ENCODE results near the gene GREM1.

The GREM1 gene

DNA sequence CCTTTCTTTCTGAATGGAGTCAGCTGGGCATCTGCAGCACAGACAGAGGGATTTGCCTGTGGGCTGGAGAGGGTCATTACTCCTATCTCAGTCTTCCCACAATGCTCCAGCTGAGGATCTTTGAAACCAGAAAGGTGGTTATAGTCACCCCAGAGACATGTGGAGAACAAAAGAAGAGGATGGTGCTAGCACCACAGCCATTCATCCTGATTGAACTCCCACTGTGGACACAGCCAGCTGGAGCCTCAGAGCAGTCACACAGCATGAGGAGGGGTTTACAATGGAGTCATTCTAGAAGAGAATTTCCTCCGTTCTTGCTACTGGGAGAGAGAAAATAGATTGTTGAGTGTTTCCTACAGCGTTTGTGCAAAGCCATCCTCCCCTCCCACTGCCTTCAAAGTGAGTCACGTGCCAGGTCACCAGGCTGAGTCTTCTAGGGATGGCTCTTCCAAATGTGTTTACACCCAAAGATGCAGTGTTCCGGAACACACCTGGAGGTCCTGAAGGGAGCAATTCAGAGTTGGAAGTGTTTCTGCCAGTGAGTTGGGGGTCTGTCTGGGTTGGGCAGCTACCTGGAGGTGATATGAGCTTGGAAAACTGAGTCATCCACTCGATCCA lies 18.9 kb upstream of the GREM1 start:
- DNase-seq = no peak

DNA sequence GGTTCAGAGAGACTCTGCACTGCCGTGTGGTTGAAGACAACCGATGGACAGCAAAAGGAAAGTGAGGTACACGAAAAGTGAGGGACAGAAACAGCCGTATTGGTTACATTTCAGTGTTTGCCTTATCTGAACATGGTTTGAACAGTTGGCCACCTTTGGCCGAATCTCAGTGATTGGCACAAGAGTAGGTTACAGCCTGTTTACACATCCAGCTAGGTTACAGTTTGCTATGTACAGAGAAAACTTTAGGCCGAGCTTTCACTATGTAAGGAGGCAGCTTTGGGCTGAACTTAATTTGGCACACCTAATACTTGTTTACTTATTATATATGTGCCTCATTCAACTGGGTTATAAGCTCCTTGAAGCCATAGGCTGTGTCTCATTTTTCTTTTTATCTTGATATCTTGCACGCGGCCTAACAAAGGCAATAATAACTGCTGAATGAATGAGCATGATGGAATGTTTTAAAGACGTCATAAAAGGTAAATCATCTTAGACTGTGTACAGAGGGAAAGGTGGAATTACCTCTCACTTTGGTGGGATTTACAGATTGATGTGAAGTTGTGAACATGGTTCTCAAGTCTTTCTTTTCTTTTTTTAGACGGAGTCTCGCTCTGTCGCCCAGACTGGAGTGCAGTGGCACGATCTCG lies 17.2 kb upstream of the GREM1 start:
- DNase-seq = no peak

DNA sequence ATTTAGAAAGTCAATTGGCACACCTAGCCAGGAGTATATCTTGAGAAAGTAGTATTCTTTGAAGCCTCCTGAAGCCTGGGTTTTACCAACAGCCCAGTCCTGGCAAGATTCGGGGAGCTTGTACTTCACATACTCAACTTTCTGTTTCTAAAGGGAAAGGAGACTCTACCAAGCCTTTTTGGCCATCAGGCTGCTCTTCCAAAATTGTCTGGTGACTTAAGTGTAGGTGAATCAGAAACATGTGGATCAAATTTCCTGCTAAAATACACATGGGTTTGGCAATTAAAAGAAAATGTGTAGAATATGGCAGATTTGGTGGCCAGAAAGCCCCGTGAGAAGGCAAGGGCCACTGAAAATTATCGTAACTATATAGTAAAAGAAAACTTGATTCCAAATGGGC lies 15.9 kb upstream of the GREM1 start:
- no peak for DNase-seq

DNA sequence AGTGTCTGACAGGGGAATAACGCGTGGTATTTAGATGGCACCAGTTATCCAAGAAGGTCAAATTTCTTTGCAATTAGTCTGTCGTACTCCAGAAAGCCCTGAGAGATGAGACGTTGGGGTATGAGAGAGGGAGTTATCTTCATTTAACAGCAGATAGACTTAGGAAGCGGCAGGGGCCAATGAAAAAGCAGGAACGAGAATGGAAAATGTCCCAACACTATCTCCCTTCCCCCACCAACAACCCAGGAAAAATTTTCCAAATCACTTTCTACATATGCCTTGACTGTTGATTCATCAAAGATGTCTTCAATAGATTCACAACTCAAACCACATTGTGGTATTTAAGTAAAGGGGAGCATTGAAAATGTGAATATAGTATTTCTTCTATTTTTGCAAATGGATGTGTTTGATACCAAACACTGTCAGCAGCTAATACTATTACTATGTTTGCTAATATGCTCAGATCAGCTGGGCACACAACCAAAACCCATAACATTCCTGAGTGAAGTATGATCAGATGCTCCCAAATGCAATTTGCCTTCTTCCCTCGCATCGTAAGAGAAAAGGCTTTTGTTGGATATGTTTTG lies 13.3 kb upstream of the GREM1 start:
- no peak for DNase-seq

DNA sequence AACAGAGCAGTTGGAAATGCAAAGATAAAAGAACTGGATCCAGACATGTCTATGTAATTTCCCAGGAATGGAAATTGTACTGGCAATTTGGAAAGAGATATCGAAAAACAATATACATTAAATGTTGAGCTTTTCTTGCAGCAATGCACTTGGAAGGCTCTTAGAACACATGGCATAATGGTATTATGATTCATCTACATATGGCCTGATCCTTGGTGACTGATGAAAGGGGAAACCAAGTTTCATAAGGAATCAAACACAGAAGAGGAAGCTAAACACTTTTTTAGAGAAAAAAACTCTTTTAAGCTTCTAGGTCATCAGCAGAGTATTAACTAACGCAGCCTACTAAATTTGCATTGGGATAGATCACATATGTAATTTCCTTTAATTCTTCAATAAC lies 12.4 kb upstream of the GREM1 start:
- DNase-seq = no peak

DNA sequence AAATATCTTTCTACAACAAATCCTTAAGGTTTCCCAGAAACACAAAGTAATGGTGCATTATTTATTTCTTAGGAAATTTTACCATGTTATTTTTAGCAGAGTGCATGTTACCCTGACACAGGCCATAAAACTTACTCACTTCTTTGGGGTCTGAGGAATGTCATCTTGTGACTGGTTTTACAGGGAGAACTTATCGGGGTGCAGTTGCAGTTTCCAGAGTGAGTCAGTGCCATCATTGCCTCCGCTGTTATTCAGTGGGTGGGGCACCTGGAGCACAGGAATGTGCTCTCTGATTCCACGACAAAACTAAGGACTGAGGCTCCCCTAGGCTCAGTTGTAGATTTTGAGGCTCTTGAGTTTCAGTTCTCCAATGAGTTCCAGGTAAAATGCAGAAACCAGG lies 11.1 kb upstream of the GREM1 start:
- DNase-seq = no peak

DNA sequence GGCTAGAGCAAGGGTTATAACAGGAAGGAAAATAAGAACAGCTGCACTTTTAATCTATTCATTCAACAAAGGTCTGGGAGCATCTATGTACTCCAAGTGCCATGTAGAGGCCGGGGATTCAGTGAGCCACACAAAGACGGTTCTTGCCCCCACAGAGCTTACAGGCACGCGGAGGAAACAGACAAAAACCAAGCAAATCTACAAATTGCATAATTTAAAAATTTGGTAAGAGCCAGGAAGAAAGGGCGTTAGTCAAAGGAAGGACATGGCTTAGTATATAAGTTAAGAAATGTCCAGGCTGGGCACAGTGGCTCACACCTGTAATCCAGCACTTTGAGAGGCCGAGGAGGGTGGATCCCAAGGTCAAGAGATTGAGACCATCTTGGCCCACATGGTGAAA lies 10.4 kb upstream of the GREM1 start:
- DNase-seq = no peak

DNA sequence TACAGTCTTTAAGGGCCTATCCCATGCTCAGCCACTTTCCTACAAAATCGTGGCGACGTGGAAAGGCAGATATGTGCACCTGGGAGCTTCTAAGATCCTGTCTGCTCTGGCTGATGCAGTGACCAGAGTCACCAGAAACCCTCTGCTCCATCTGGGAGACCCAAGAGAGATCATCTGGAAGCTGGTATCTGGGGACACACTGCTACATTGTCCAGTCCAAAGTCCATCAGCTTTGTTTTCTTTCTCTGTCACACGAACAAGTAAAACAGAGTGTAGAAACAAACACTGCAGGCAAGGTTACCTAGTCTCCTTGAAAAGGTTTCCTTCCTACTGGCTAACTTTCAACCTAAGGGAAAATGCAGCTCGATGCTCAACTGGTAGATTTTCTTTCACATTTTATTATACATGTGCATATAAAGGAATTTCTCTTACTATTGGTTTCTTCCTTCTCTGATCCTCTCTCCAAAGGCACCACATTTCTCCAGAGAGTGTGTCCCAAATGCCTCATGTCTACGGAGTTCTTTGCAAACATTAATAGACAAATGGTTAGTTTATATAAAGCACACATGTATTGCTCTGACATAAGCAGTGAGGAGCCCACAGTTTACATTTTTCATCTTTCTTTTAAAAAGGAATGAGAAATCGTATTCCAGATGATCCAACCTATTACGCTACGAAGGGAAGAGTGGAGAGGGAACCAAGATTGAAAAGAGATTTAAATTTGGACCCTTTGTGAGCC lies 8.3 kb upstream of the GREM1 start:
- no peak for DNase-seq

DNA sequence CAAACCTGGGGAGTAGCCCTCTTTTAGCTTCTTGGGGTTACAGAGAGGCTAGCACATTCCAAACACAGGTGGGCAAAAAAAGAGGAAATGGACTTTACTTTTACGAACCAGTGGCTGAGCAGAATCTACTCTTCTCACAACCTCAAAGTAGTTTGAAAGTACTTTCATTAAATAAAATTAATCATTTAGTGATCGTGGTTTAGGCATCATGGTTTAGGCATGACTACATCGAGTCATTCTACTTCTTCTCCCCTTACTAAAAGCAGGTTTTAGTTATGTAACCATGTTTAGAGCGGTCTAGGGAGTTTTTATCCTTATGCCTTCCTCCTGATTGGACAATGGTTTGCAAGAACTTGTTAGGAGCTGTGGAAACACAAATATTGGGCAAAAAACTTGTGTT lies 2.5 kb upstream of the GREM1 start:
- DNase-seq = no peak

DNA sequence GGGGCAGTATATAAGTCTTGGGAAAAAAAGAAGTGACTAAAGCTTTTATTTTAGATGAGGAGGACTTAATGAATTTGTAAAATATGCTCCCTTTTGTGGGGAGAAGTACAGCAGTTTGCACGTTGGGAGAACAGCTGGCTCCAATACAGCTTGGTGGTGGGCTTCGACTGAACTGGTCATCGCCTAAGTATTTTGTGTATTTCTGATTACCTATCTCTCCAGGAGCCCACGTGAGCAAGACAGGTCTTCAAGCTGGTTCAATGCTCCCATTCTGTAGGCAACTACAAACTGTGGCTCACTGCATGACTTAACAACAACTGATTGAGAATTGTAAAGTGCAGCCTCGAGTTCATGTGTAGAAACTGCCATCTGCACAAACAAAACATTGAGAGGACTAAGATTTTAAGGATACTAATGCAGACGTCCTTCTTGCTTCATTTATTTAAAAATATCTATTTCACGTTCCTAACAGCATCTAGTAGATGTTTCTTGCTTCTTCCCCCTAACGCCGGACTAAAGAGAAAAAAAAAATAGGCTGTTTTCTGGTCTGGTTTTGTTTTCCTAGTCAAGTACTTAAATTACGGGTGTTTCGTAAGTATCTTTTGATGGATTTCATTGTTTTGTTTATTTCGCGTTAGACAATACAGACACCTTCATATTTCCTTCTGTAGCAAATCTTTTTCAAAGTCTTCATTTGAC lies 1.4 kb upstream of the GREM1 start:
- DNase-seq = no peak

DNA sequence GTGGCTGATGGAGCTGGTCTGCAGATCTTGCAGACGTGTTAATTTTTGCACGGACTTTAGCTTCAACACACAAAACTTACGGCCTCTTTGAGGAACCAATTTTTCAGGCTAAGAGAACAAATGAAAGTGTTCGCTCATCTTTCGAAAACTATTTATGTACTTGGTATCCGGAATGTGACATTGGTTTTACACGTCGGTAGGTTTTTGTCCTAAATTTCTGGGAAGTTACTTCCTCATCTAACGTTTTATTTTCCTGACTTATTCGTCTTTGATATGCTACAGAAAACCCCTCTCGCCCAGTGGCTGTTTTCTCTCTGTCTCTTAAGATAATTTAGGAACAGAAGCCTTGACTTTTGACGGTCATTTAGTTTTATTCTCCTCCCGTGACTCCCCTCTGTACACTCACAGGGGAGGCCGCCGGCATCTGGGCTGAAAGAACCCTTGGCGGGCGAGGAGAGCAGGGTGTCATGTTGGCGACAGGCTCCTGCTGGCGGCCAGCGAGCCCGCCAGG lies 834 bp upstream of the GREM1 start:
- DNase-seq = no peak

DNA sequence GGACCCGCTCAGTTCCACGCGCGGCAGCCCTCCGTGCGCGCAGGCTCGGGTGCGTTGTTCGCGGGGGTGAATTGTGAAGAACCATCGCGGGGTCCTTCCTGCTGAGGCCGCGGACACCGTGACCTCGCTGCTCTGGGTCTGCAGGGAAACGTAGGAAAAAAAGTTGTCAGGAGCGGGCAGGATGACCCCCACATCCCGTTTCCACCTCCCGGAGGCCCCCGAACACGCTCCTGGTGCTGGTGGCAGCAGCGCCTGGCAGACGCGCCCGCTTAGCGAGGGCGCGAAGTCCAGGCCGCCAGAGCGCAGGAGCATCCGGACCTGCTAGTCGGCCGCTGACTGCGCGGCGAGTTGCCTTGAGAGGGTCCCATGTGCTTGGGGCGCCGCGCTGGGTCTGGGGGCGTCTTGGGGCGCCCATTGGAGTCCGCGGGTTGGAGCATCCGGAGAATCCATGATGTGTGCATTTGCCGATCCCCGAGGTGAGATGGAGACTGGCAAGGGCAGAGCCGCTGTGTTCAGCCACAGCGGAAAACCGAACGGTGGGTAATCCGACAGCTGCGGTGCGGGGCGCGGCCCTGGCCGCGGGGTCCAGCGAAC lies 520 bp downstream of the GREM1 start:
- DNase-seq = no peak

DNA sequence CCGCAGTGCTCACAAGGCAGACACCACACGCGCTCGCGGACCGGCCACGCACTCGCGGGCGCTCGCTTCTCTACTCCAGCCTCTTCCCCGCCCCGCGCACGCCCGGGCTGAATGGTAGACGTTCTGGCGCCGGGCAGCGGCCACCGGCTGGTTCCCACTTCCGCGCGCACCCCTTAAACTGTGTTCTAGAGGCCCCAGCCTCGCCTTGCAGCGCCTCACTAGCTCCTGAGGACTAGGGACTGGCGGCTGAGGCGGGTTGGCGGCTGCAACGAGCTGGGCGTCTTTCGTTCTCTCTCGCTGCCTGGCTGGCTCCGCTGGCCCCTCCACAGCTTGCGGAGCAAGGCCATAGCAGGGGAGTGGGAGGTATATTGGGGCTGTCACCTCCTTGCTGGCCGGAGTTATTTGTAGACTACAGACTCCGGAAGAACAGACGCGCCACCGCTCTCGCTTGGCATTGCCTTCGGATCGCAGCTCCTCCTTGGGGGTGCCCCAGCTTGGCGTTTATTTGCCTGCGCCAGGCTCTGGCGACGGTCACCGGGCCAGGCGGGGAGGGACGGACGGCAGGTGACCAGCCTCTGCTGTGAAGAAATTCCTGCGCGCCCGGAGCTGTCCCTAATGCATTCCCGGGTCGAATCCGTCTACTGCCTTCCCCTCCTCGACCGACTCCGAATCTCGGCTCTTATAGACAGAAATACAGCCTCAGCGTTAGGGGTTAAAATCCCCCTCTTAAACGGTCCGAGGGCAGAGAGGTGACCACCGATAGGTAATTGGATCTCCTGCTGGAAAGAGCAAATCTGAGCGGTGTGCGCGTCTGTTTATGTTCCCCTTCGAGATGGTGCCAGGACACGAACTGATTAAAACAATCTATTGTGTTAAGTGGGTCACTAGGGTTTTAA lies 1.3 kb downstream of the GREM1 start:
- DNase-seq = no peak

DNA sequence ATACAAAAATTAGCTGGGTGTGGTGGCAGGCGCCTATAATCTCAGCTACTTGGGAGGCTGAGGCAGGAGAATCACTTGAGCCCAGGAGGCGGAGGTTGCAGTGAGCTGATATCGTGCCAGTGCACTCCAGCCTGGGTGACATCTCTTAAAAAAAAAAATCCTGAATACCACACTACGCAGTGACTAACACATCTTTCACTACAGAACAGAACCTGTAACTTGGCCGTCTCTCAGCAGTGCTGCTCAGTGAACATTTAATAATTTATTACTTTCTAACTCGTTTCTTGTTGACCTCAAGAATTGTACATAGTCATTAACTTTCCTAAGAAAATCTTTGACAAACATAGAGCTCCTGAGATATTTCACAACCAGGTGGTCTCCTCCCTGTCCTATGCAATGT lies 3.8 kb downstream of the GREM1 start:
- DNase-seq = no peak

DNA sequence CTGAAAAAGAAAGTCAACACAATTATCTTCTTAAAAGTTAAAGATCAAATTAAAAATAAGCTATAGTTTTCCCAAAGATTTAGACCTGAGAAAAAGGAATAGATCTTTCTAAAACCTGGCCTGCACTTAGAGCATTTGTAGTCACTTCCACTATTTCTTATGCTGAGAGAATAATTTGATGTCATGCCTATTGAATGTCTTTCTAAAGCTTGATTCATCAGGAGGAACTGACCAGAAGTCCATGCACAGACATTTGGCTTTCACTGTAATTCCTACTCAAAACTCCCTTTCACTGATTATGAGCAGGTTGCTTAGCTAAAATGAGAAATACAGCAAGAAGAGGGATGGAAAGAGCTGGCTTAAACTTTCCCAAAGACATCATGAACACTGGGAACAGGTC lies 4.3 kb downstream of the GREM1 start:
- DNase-seq = no peak

DNA sequence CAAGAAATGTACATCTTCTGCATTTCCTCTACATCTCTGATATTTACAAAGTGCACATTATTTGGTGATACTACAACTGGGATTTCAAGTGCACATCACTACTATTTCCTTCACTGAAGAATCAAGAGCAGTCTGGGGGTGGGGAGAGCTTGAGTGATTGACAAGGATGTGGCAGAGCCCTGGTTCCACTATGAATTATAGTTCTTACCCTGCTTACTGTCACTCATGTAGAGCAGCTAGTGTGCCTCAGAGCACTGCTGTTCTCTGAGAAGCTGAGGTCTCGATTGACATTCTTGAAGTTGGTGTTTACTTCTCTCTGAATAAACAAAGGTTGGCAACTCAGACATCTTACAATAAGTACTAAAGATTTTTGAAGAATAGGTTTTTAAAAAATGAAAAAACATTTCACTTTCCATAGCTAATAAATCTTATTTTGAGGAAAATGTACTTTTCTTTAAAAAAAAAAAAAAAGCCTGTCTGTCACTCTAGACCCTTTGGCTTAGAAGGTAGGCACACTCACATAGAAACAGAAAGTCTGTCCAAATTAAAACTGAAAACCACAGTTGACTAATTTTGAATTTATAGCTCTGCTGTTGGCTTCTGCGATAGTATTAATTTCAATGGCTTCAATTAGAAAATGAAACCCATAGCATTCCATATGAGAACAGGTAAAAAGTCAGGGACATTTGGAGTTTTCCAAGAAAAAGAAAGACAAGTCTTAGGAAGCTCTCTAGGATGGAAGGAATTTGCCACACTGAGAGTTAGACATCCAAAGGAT lies 5.6 kb downstream of the GREM1 start:
- DNase-seq = no peak

DNA sequence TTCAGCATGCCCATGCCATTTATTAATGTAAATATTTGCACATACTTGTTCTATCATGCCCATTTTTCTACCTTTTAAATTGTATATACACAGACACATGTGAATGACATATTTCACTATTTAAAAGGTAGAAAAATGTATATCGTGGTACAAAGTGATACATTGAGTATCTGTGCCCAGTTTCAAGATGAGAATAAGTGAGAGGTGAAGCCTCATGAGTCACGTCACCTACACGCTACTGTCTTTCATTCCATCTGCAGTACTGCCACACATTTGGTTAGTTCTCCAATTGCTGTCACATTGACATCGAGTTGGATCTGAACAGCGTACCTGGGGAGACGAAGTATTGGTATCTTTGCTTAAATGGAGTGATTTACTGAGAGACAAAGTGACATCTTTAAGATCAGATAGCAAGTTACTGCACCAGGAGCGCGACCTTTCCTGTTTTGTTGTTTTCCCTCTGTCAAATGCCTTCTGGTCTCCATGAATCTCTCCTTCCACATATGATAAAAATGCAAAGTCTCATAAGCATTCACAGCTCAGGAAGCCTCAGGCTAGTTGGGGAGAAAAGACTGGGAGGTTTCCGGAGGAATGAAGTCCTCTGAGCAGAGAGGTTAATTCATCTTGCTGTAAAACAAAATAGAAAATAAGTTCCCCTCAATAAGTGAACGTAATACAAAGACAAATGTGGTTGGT lies 12.0 kb downstream of the GREM1 start:
- no peak for DNase-seq

DNA sequence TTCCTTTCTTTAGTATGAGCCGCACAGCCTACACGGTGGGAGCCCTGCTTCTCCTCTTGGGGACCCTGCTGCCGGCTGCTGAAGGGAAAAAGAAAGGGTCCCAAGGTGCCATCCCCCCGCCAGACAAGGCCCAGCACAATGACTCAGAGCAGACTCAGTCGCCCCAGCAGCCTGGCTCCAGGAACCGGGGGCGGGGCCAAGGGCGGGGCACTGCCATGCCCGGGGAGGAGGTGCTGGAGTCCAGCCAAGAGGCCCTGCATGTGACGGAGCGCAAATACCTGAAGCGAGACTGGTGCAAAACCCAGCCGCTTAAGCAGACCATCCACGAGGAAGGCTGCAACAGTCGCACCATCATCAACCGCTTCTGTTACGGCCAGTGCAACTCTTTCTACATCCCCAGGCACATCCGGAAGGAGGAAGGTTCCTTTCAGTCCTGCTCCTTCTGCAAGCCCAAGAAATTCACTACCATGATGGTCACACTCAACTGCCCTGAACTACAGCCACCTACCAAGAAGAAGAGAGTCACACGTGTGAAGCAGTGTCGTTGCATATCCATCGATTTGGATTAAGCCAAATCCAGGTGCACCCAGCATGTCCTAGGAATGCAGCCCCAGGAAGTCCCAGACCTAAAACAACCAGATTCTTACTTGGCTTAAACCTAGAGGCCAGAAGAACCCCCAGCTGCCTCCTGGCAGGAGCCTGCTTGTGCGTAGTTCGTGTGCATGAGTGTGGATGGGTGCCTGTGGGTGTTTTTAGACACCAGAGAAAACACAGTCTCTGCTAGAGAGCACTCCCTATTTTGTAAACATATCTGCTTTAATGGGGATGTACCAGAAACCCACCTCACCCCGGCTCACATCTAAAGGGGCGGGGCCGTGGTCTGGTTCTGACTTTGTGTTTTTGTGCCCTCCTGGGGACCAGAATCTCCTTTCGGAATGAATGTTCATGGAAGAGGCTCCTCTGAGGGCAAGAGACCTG lies 13.2 kb downstream of the GREM1 start:
- no peak for DNase-seq

DNA sequence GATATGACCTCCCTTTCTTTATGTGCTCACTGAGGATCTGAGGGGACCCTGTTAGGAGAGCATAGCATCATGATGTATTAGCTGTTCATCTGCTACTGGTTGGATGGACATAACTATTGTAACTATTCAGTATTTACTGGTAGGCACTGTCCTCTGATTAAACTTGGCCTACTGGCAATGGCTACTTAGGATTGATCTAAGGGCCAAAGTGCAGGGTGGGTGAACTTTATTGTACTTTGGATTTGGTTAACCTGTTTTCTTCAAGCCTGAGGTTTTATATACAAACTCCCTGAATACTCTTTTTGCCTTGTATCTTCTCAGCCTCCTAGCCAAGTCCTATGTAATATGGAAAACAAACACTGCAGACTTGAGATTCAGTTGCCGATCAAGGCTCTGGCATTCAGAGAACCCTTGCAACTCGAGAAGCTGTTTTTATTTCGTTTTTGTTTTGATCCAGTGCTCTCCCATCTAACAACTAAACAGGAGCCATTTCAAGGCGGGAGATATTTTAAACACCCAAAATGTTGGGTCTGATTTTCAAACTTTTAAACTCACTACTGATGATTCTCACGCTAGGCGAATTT lies 14.9 kb downstream of the GREM1 start:
- no peak for DNase-seq

Data from NCI-H187 treated with DMSO at 0.1 percent for 48 hours (cell line).